Osteoblast (primary cell): ENCODE data around the gene GSTA4. TPM values are rescaled to one million over a fixed set of nuclear protein-coding genes. Genes with fewer than 3 reads are reported as not detected.
"Not testable (repeated sequence)": the region's sequence is repeated elsewhere in the genome, so short reads cannot be mapped to it uniquely, and the experiment has no call there.

ENCODE experiments used
- DNase-seq: peaks from one replicate; pipeline ENCODE4 v3.0.0; 2011; ENCODE audit warnings: low spot score, mixed read lengths; ENCODE audit not compliant: insufficient read length; ENCODE audit errors: missing footprints
- H2AFZ ChIP-seq: 2 replicates; pipeline ENCODE4 v1.6.0; 2011; ENCODE audit warnings: mild to moderate bottlenecking, low read length
- H3K27ac ChIP-seq: 2 replicates; pipeline ENCODE4 v1.5.1; 2011; ENCODE audit warnings: mild to moderate bottlenecking, low read depth, low read length, moderate library complexity
- H3K27me3 ChIP-seq: 2 replicates; pipeline ENCODE4 v1.6.0; 2012; ENCODE audit warnings: mild to moderate bottlenecking, control low read depth, inconsistent platforms, low read length, moderate library complexity; ENCODE audit not compliant: insufficient read depth
- H3K36me3 ChIP-seq: 2 replicates; pipeline ENCODE4 v1.5.1; 2011; ENCODE audit warnings: mild to moderate bottlenecking, low read length, control low read depth, moderate library complexity; ENCODE audit not compliant: insufficient read depth
- H3K4me1 ChIP-seq: 2 replicates; pipeline ENCODE4 v1.5.1; 2011; ENCODE audit warnings: mild to moderate bottlenecking, low read length, control low read depth, moderate library complexity; ENCODE audit not compliant: insufficient read depth
- H3K4me2 ChIP-seq: 2 replicates; pipeline ENCODE4 v1.6.0; 2011; ENCODE audit warnings: mild to moderate bottlenecking, low read length; ENCODE audit not compliant: insufficient read depth
- H3K4me3 ChIP-seq: fragments of 200-600 bp; sonication (generic); 3 replicates; pipeline ENCODE4 v1.5.1; 2012; ENCODE audit warnings: mild to moderate bottlenecking, low read length, inconsistent platforms; ENCODE audit not compliant: insufficient read depth
- H3K79me2 ChIP-seq: 2 replicates; pipeline ENCODE4 v1.6.0; 2012; ENCODE audit warnings: mild to moderate bottlenecking, low read length, control low read depth, inconsistent platforms; ENCODE audit not compliant: insufficient read depth
- H3K9me3 ChIP-seq: 2 replicates; pipeline ENCODE4 v1.5.1; 2011; ENCODE audit warnings: low read depth, low read length, control low read depth
- H4K20me1 ChIP-seq: 2 replicates; pipeline ENCODE4 v1.6.0; 2012; ENCODE audit warnings: mild to moderate bottlenecking, low read length, control low read depth; ENCODE audit not compliant: insufficient read depth
- CTCF ChIP-seq: IDR thresholded peaks from 2 replicates; pipeline ENCODE4 v1.5.1; 2011; ENCODE audit warnings: mild to moderate bottlenecking, low read depth, low read length, moderate library complexity; ENCODE audit errors: extremely low read depth
- total RNA-seq: library from RNA; depleted of rRNA; stranded (reverse); fragments of >200 nt; gene quantifications from 2 replicates; pipeline ENCODE4 v1.2.3, GENCODE V29; 2012

GSTA4 gene
- total RNA-seq, 1 donor = 36.2 TPM

- TF ChIP-seq CTCF = no peak
- no peak overlapping the region for H2AFZ ChIP-seq
- no peaks in the 10 kb centered on the region for H3K36me3 ChIP-seq
- no peak overlapping the region for H3K27ac ChIP-seq
- no peak overlapping the region for H3K4me3 ChIP-seq
- H4K20me1 ChIP-seq = no peaks in the 10 kb centered on the region
- H3K79me2 ChIP-seq = no peaks in the 10 kb centered on the region
- no peak overlapping the region for H3K4me2 ChIP-seq
- no peaks in the 10 kb centered on the region for H3K4me1 ChIP-seq
- no peak for DNase-seq
- no peaks in the 10 kb centered on the region for H3K9me3 ChIP-seq
- peaks cover 4% of the 10 kb centered on the region for H3K27me3 ChIP-seq
These were observed 36.4 kb downstream of the GSTA4 start for GRCh38 chr6:52958546-52959255.

- no peak overlapping the region for H2AFZ ChIP-seq
- no peak for DNase-seq
- H3K27me3 ChIP-seq = peaks cover 4% of the 10 kb centered on the region
- H3K27ac ChIP-seq = no peak overlapping the region
- no peaks in the 10 kb centered on the region for H3K79me2 ChIP-seq
- no peak overlapping the region for H3K4me3 ChIP-seq
- H4K20me1 ChIP-seq = no peaks in the 10 kb centered on the region
- H3K4me2 ChIP-seq = no peak overlapping the region
- no peak for TF ChIP-seq CTCF
- H3K4me1 ChIP-seq = no peaks in the 10 kb centered on the region
- H3K36me3 ChIP-seq = no peaks in the 10 kb centered on the region
- no peaks in the 10 kb centered on the region for H3K9me3 ChIP-seq
These were observed 39.2 kb downstream of the GSTA4 start for GRCh38 chr6:52955871-52956270.

GRCh38 chr6:52953911-52954839 is 40.9 kb downstream of the GSTA4 start:
- DNase-seq = no peak
- Histone ChIP-seq H3K4me3 (no peak overlapping the region), H3K79me2 (no peaks in the 10 kb centered on the region), H3K4me2 (no peak overlapping the region), H3K27ac (no peak overlapping the region), H3K4me1 (no peaks in the 10 kb centered on the region), H4K20me1 (no peaks in the 10 kb centered on the region), H2AFZ (no peak overlapping the region), H3K27me3 (peaks cover 9% of the 10 kb centered on the region), H3K9me3 (no peaks in the 10 kb centered on the region), H3K36me3 (no peaks in the 10 kb centered on the region)
- TF ChIP-seq CTCF = no peak

- H3K27ac ChIP-seq = no peak overlapping the region
- H3K36me3 ChIP-seq = no peaks in the 10 kb centered on the region
- peaks cover 19% of the 10 kb centered on the region for H3K27me3 ChIP-seq
- H3K9me3 ChIP-seq = no peaks in the 10 kb centered on the region
- H4K20me1 ChIP-seq = no peaks in the 10 kb centered on the region
- no peaks in the 10 kb centered on the region for H3K79me2 ChIP-seq
- no peak overlapping the region for H3K4me3 ChIP-seq
- TF ChIP-seq CTCF = no peak
- no peak for DNase-seq
- no peaks in the 10 kb centered on the region for H3K4me1 ChIP-seq
- H3K4me2 ChIP-seq = no peak overlapping the region
- no peak overlapping the region for H2AFZ ChIP-seq
These were observed 48.8 kb downstream of the GSTA4 start for GRCh38 chr6:52946306-52946705.

GRCh38 chr6:52942821-52943220 is 52.3 kb downstream of the GSTA4 start:
- not testable (repeated sequence) for H3K36me3 ChIP-seq, H2AFZ ChIP-seq, H3K4me3 ChIP-seq, H4K20me1 ChIP-seq, H3K27ac ChIP-seq, DNase-seq, H3K9me3 ChIP-seq, H3K4me2 ChIP-seq, H3K79me2 ChIP-seq, H3K27me3 ChIP-seq, H3K4me1 ChIP-seq
